ENCODE measurements around the gene STK17A. TPM values are rescaled to one million over a fixed set of nuclear protein-coding genes. Genes with fewer than 3 reads are reported as not detected.
A peak's percentile ranks its signal among the peaks of the same experiment; 100 is the strongest.

The STK17A gene
- polyA plus RNA-seq, 3 donors, result 2.8 to 14.1 (median 9.5) TPM

- H3K79me2 ChIP-seq (ENCODE audit: insufficient read depth, low read length), result no peaks in the 10 kb centered on the region
- no peak for DNase-seq
- peaks cover 9% of the 10 kb centered on the region for H3K4me1 Mint-ChIP-seq
- no peaks in the 10 kb centered on the region for H3K9me3 ChIP-seq (replicated peaks in 1 of 2; ENCODE audit: control insufficient read depth in 1 of 2, insufficient read depth in 1 of 2, low read length in 2 of 2)
- no peaks in the 10 kb centered on the region for H4K20me1 ChIP-seq (ENCODE audit: insufficient read depth, low read length)
- H3K4me1 ChIP-seq (ENCODE audit: control insufficient read depth in 1 of 2, insufficient read depth in 2 of 2, low read length in 2 of 2), result no peaks in the 10 kb centered on the region
- H3K27me3 ChIP-seq (ENCODE audit: control insufficient read depth in 2 of 2, insufficient read depth in 2 of 2, low read length in 2 of 2), result no peaks in the 10 kb centered on the region
- no peak overlapping the region for H2AFZ ChIP-seq (ENCODE audit: insufficient read depth, low read depth, low read length, poor library complexity, severe bottlenecking)
- no peak overlapping the region for H3K9ac ChIP-seq (ENCODE audit: insufficient read depth, low read length, poor library complexity, severe bottlenecking)
- H3K4me3 Mint-ChIP-seq, result no peak overlapping the region
- H3K9me3 Mint-ChIP-seq, result no peaks in the 10 kb centered on the region
- no peak for TF ChIP-seq CTCF (IDR thresholded peaks at IDR 0.05)
- no peaks in the 10 kb centered on the region for H3K27me3 Mint-ChIP-seq (ENCODE audit: low read depth in 3 of 3)
- peaks cover 68 to 76% of the 10 kb centered on the region in 2 donors for H3K36me3 Mint-ChIP-seq
- no peak overlapping the region for H3K4me2 ChIP-seq (replicated peaks; ENCODE audit: extremely low read depth, low read length, poor library complexity, severe bottlenecking)
- no peak overlapping the region for H3K4me3 ChIP-seq (replicated peaks in 1 of 3; ENCODE audit: low read depth in 2 of 3, low read length in 3 of 3)
- no peak overlapping the region for H3K27ac ChIP-seq (ENCODE audit: low read depth in 1 of 2, low read length in 2 of 2)
- WGBS (ENCODE audit: insufficient coverage), result 100% methylated on average over 1 of the region's 3 CpGs
- no peak overlapping the region for H3K27ac Mint-ChIP-seq
- H3K36me3 ChIP-seq (replicated peaks in 1 of 2; ENCODE audit: control insufficient read depth in 1 of 2, insufficient read depth in 2 of 2, low read length in 2 of 2), result peaks cover 41 to 96% of the 10 kb centered on the region in 2 donors
- intact Hi-C loops (cut with micrococcal nuclease), result no loop called here
Measured at GRCh38 chr7:43630482-43630881, 47.6 kb downstream of the STK17A start.

- Mint-ChIP-seq H3K27me3 (ENCODE audit: low read depth in 3 of 3) (no peaks in the 10 kb centered on the region), H3K36me3 (peaks cover 67 to 76% of the 10 kb centered on the region in 2 donors), H3K27ac (peak overlapping the region in 1 of 7 donors; percentile 16), H3K4me1 (peaks cover 9% of the 10 kb centered on the region), H3K4me3 (no peak overlapping the region), H3K9me3 (no peaks in the 10 kb centered on the region)
- Histone ChIP-seq H3K27me3 (ENCODE audit: control insufficient read depth in 2 of 2, insufficient read depth in 2 of 2, low read length in 2 of 2) (no peaks in the 10 kb centered on the region), H3K27ac (ENCODE audit: low read depth in 1 of 2, low read length in 2 of 2) (no peak overlapping the region), H2AFZ (ENCODE audit: insufficient read depth, low read depth, low read length, poor library complexity, severe bottlenecking) (no peak overlapping the region), H3K9ac (ENCODE audit: insufficient read depth, low read length, poor library complexity, severe bottlenecking) (no peak overlapping the region), H3K4me1 (ENCODE audit: control insufficient read depth in 1 of 2, insufficient read depth in 2 of 2, low read length in 2 of 2) (no peaks in the 10 kb centered on the region), H3K4me3 (replicated peaks in 1 of 3; ENCODE audit: low read depth in 2 of 3, low read length in 3 of 3) (no peak overlapping the region), H3K4me2 (replicated peaks; ENCODE audit: extremely low read depth, low read length, poor library complexity, severe bottlenecking) (no peak overlapping the region), H3K9me3 (replicated peaks in 1 of 2; ENCODE audit: control insufficient read depth in 1 of 2, insufficient read depth in 1 of 2, low read length in 2 of 2) (no peaks in the 10 kb centered on the region), H4K20me1 (ENCODE audit: insufficient read depth, low read length) (no peaks in the 10 kb centered on the region), H3K79me2 (ENCODE audit: insufficient read depth, low read length) (no peaks in the 10 kb centered on the region), H3K36me3 (replicated peaks in 1 of 2; ENCODE audit: control insufficient read depth in 1 of 2, insufficient read depth in 2 of 2, low read length in 2 of 2) (peaks cover 44 to 96% of the 10 kb centered on the region in 2 donors)
- no peak for DNase-seq
- intact Hi-C loops (cut with micrococcal nuclease), result no loop called here
- no CpG with 5 or more reads among the region's 2 CpGs for WGBS (ENCODE audit: insufficient coverage)
- TF ChIP-seq CTCF (IDR thresholded peaks at IDR 0.05), result no peak
Measured at GRCh38 chr7:43631559-43631958, 48.7 kb downstream of the STK17A start.

Data from CD14-positive monocyte (primary cell).